ENCODE measurements around the gene C16orf74.

Gene C16orf74

DNA sequence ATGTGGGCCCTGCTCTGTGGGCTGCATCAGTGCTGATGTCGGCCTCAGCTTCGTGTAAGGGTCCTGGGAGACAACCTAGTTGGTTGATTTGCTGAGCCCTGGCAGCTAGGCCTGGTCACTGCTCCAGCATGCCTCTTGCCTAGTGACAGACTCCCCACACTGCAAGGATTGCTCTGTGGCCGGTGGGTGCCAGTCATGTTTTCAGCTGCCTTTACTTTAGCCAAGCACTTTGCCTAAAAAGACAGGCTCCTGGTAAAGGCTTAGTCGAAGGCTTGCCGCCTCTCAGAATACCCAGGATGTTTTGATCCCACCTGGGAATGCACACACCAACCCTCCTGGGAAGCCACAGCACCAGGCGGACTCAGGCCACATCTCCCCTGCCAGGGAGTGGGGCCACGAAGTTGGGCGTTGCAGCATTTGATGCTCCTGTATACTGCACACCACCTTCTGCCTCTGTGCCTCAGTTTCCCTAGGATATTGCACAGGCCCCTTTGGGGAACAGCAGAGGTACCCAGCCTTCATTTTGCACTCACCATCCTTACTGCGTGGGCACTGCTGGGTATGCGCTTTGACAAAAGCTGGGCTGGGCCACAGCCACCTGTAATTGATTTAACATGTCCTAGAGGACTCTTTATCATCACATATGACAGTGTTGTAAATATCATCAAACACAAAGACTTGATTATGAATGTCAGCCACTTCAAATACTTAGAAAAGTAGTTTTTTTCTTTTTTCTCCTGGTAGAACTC lies 82.0 kb downstream of the C16orf74 start:
- DNase-seq = no peak

GRCh38 chr16:85667841-85668413 lies 83.0 kb downstream of the C16orf74 start:
- DNase-seq = no peak

- DNase-seq = no peak
Measured at GRCh38 chr16:85667261-85667660, 83.6 kb downstream of the C16orf74 start.

DNA sequence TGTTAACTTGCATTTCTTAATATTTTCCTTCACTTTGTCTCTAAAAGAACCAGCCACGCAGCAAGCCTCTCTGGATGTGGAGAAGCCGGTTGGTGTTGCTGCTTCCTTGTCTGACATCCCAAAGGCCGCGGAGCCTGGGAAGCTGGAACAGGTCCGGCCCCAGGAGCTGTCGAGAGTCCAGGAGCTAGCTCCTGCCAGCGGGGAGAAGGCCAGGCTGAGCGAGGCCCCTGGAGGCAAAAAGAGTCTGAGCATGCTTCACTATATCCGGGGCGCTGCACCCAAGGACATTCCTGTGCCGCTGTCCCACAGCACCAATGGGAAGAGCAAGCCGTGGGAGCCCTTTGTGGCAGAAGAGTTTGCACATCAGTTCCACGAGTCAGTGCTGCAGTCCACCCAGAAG lies 85.0 kb downstream of the C16orf74 start:
- DNase-seq = no peak

- DNase-seq = no peak
Measured at GRCh38 chr16:85665373-85665740, 85.5 kb downstream of the C16orf74 start.

- no peak for DNase-seq
Measured at GRCh38 chr16:85664580-85665372, 86.1 kb downstream of the C16orf74 start.

GRCh38 chr16:85663891-85664321 lies 87.0 kb downstream of the C16orf74 start:
- no peak for DNase-seq

- no peak for DNase-seq
Measured at GRCh38 chr16:85662976-85663830, 87.7 kb downstream of the C16orf74 start.

- DNase-seq = no peak
Measured at GRCh38 chr16:85662482-85662812, 88.4 kb downstream of the C16orf74 start.

DNA sequence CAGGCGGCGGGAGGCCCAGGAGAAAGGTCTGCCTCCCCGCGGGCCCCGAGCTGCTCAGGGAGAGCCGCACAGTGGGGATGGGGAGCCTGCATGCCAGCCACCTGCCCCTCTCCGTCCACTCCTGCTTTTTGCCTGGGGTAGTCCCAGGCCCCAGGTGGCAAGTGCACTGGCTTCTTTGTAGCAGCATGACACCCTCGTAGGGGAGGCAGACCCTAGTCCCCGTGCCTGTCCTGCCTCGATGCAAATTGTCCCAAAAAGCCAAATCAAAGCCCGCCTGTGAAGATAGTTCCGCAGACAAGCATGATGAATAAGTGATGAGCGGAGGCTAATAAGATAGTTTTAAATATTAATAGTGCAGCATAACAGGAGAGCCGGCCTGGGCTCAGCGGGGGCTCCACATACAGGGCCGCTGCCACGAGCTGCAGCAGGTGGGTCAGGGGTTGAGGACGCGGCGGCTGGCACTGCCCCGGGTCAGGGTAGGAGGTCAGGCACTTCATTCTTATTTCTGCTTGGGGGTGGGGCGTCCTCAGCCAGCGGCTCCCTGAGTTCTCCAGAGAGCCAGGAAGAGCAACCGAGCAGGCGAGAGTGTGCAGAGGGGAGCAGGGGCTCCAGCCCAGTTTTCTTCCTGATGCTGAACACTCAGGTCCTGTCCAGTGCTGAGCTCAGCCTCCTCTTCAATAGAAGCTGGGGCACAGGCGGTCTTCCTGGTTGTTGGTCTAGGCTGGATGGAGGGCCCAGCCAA lies 89.0 kb downstream of the C16orf74 start:
- no peak for DNase-seq

GRCh38 chr16:85660843-85661739 lies 89.8 kb downstream of the C16orf74 start:
- no peak for DNase-seq

GRCh38 chr16:85659805-85660511 lies 90.9 kb downstream of the C16orf74 start:
- DNase-seq = peak; percentile 67 to 72

GRCh38 chr16:85659336-85659735 lies 91.6 kb downstream of the C16orf74 start:
- no peak for DNase-seq

GRCh38 chr16:85658504-85659326 lies 92.2 kb downstream of the C16orf74 start:
- no peak for DNase-seq

DNA sequence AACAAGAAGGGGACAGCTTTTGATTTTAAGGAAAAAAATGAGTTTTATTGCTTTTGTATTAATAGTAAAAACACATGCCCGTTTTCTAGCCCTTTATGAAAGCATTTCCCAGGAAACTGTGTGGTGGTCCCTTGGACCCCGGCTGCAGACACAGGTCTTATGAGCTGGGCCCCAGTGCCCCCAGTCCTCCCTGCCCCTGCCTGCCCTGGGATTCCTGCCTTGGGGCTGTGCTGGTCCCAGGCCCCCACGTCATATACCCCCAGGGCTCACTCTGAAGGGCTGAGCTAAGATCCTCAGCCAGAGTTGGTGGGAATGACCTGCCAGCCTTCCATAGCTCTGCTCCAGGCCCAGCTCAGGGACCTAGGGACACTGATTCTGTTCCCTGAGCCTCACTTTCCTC lies 92.9 kb downstream of the C16orf74 start:
- DNase-seq = no peak
